Neural cell (in vitro differentiated cells): ENCODE data around the gene IFT122.

Experiments used
- CTCF ChIP-seq: fragments of 450-650 bp; IDR thresholded peaks from 2 replicates; pipeline ENCODE4 v1.5.1; 2014; ENCODE audit warnings: antibody characterized with exemption, mild to moderate bottlenecking, moderate library complexity; ENCODE audit not compliant: poor library complexity, severe bottlenecking
- EP300 ChIP-seq: fragments of 450-650 bp; conservative IDR thresholded peaks from 2 replicates; pipeline ENCODE4 v1.6.1; 2014; ENCODE audit warnings: antibody characterized with exemption, mild to moderate bottlenecking, moderate library complexity; ENCODE audit not compliant: poor library complexity, severe bottlenecking
- EZH2 ChIP-seq: fragments of 200-600, 300-800 bp; shearing (Covaris generic), sonication (generic); IDR thresholded peaks from 2 replicates; pipeline ENCODE4 v1.6.1; 2014; ENCODE audit warnings: antibody characterized with exemption, low read length, borderline replicate concordance, mild to moderate bottlenecking; ENCODE audit not compliant: insufficient read depth, poor library complexity, severe bottlenecking
- RAD21 ChIP-seq: fragments of 450-650 bp; conservative IDR thresholded peaks from 2 replicates; pipeline ENCODE4 v1.6.1; 2014; ENCODE audit warnings: antibody characterized with exemption, mild to moderate bottlenecking, moderate library complexity
- REST ChIP-seq: IDR thresholded peaks from 2 replicates; pipeline ENCODE4 v1.6.1; 2012; ENCODE audit warnings: borderline replicate concordance

- TF ChIP-seq CTCF (no peak), EZH2 (no peak), EP300 (no peak), REST (no peak), RAD21 (no peak)
Measured at GRCh38 chr3:129536804-129537203, 96.8 kb downstream of the IFT122 start.
